ENCODE measurements around the gene ADGRE1.

The ADGRE1 gene

GRCh38 chr19:6875218-6875617 lies 12.2 kb upstream of the ADGRE1 start:
- no peak for DNase-seq (ENCODE audit: low spot score)

- DNase-seq (ENCODE audit: low spot score), result no peak
Measured at GRCh38 chr19:6876748-6877147, 10.6 kb upstream of the ADGRE1 start.

- DNase-seq (ENCODE audit: low spot score), result no peak
Measured at GRCh38 chr19:6877766-6878165, 9.6 kb upstream of the ADGRE1 start.

GRCh38 chr19:6886277-6886897 lies 992 bp upstream of the ADGRE1 start:
- no peak for DNase-seq (ENCODE audit: low spot score)

- no peak for DNase-seq (ENCODE audit: low spot score)
Measured at GRCh38 chr19:6888967-6889366, 1.6 kb downstream of the ADGRE1 start.

- DNase-seq (ENCODE audit: low spot score), result no peak
Measured at GRCh38 chr19:6890401-6890913, 3.1 kb downstream of the ADGRE1 start.

GRCh38 chr19:6890938-6891337 lies 3.6 kb downstream of the ADGRE1 start:
- no peak for DNase-seq (ENCODE audit: low spot score)

- no peak for DNase-seq (ENCODE audit: low spot score)
Measured at GRCh38 chr19:6891761-6892385, 4.5 kb downstream of the ADGRE1 start.

- no peak for DNase-seq (ENCODE audit: low spot score)
Measured at GRCh38 chr19:6894313-6894712, 6.9 kb downstream of the ADGRE1 start.

- DNase-seq (ENCODE audit: low spot score), result no peak
Measured at GRCh38 chr19:6903446-6903845, 16.1 kb downstream of the ADGRE1 start.

GRCh38 chr19:6906559-6907060 lies 19.2 kb downstream of the ADGRE1 start:
- DNase-seq (ENCODE audit: low spot score), result no peak

- DNase-seq (ENCODE audit: low spot score), result no peak
Measured at GRCh38 chr19:6911523-6911922, 24.1 kb downstream of the ADGRE1 start.

GRCh38 chr19:6914321-6914720 lies 26.9 kb downstream of the ADGRE1 start:
- no peak for DNase-seq (ENCODE audit: low spot score)

- DNase-seq (ENCODE audit: low spot score), result no peak
Measured at GRCh38 chr19:6916952-6917351, 29.6 kb downstream of the ADGRE1 start.

- no peak for DNase-seq (ENCODE audit: low spot score)
Measured at GRCh38 chr19:6925386-6925785, 38.0 kb downstream of the ADGRE1 start.

- peak; percentile 44 for DNase-seq (ENCODE audit: low spot score)
Measured at GRCh38 chr19:6925801-6926751, 38.7 kb downstream of the ADGRE1 start.

GRCh38 chr19:6930190-6930589 lies 42.8 kb downstream of the ADGRE1 start:
- no peak for DNase-seq (ENCODE audit: low spot score)

- no peak for DNase-seq (ENCODE audit: low spot score)
Measured at GRCh38 chr19:6935069-6935468, 47.7 kb downstream of the ADGRE1 start.

GRCh38 chr19:6935618-6936017 lies 48.2 kb downstream of the ADGRE1 start:
- no peak for DNase-seq (ENCODE audit: low spot score)

GRCh38 chr19:6945733-6946132 lies 58.4 kb downstream of the ADGRE1 start:
- DNase-seq (ENCODE audit: low spot score), result no peak

GRCh38 chr19:6947745-6948144 lies 60.4 kb downstream of the ADGRE1 start:
- peak; percentile 52 for DNase-seq (ENCODE audit: low spot score)

- DNase-seq (ENCODE audit: low spot score), result no peak
Measured at GRCh38 chr19:6948884-6949283, 61.5 kb downstream of the ADGRE1 start.

- DNase-seq (ENCODE audit: low spot score), result no peak
Measured at GRCh38 chr19:6952956-6953355, 65.6 kb downstream of the ADGRE1 start.
